Measurements from ENCODE around the gene PRDX3.

PRDX3 gene

GRCh38 chr10:119166564-119166963 lies 12.0 kb downstream of the PRDX3 start:
- TF ChIP-seq CTCF (IDR thresholded peaks at IDR 0.05): no peak
- no peaks in the 10 kb centered on the region for H3K9me3 Mint-ChIP-seq
- H3K36me3 Mint-ChIP-seq (ENCODE audit: low read depth): peaks cover 37% of the 10 kb centered on the region
- H3K27ac Mint-ChIP-seq: peak overlapping the region; percentile 57
- H3K4me1 Mint-ChIP-seq: peaks cover 53% of the 10 kb centered on the region
- peak overlapping the region; percentile 86 for H3K4me3 Mint-ChIP-seq
- H3K27me3 Mint-ChIP-seq (ENCODE audit: low read depth, poor library complexity): peaks cover 4% of the 10 kb centered on the region
- DNase-seq: no peak

- peak overlapping the region; percentile 78 for H3K27ac Mint-ChIP-seq
- DNase-seq: no peak
- H3K4me1 Mint-ChIP-seq: peaks cover 58% of the 10 kb centered on the region
- peaks cover 4% of the 10 kb centered on the region for H3K27me3 Mint-ChIP-seq (ENCODE audit: low read depth, poor library complexity)
- H3K9me3 Mint-ChIP-seq: no peaks in the 10 kb centered on the region
- no peak for TF ChIP-seq CTCF (IDR thresholded peaks at IDR 0.05)
- peaks cover 33% of the 10 kb centered on the region for H3K36me3 Mint-ChIP-seq (ENCODE audit: low read depth)
- peak overlapping the region; percentile 86 for H3K4me3 Mint-ChIP-seq
These were observed 12.5 kb downstream of the PRDX3 start for GRCh38 chr10:119166118-119166500.

GRCh38 chr10:119165171-119166117 lies 13.2 kb downstream of the PRDX3 start, which contains the start of gene SFXN4:
Gene SFXN4, minus strand, starts transcription at chr10:119165714. Its CDS starts 67 bp downstream, at chr10:119165647.
- peak within 1 kb of the TSS; percentile 78 for H3K27ac Mint-ChIP-seq
- peaks cover 64% of the 10 kb centered on the region for H3K4me1 Mint-ChIP-seq
- H3K4me3 Mint-ChIP-seq: peak within 1 kb of the TSS; percentile 86

GRCh38 chr10:119162452-119163092 lies 16.0 kb downstream of the PRDX3 start:
- peak overlapping the region; percentile 85 for H3K27ac Mint-ChIP-seq
- peaks cover 64% of the 10 kb centered on the region for H3K4me1 Mint-ChIP-seq
- no peaks in the 10 kb centered on the region for H3K9me3 Mint-ChIP-seq
- peak overlapping the region; percentile 35 for H3K4me3 Mint-ChIP-seq
- no peak for TF ChIP-seq CTCF (IDR thresholded peaks at IDR 0.05)
- H3K36me3 Mint-ChIP-seq (ENCODE audit: low read depth): peaks cover 14% of the 10 kb centered on the region
- DNase-seq: peak; percentile 18
- H3K27me3 Mint-ChIP-seq (ENCODE audit: low read depth, poor library complexity): peaks cover 4% of the 10 kb centered on the region

More at GRCh38 chr10:119165171-119166117, 13.2 kb downstream of the PRDX3 start, which contains the start of gene SFXN4:
- H3K9me3 Mint-ChIP-seq: no peaks in the 10 kb centered on the region
- H3K36me3 Mint-ChIP-seq (ENCODE audit: low read depth): peaks cover 28% of the 10 kb centered on the region
- DNase-seq: peak; percentile 75
- H3K27me3 Mint-ChIP-seq (ENCODE audit: low read depth, poor library complexity): peaks cover 4% of the 10 kb centered on the region
- no peak for TF ChIP-seq CTCF (IDR thresholded peaks at IDR 0.05)

GRCh38 chr10:119161680-119162451 lies 16.7 kb downstream of the PRDX3 start:
- Mint-ChIP-seq H3K4me3 (peak overlapping the region; percentile 30), H3K9me3 (no peaks in the 10 kb centered on the region), H3K36me3 (ENCODE audit: low read depth) (peaks cover 11% of the 10 kb centered on the region), H3K4me1 (peaks cover 58% of the 10 kb centered on the region), H3K27ac (peak overlapping the region; percentile 85), H3K27me3 (ENCODE audit: low read depth, poor library complexity) (peaks cover 4% of the 10 kb centered on the region)
- peak; percentile 34 for DNase-seq
- TF ChIP-seq CTCF (IDR thresholded peaks at IDR 0.05): no peak
